ENCODE measurements around the gene SWI5.
"Not testable (repeated sequence)": the region's sequence is repeated elsewhere in the genome, so short reads cannot be mapped to it uniquely, and the experiment has no call there.

Gene SWI5

DNA sequence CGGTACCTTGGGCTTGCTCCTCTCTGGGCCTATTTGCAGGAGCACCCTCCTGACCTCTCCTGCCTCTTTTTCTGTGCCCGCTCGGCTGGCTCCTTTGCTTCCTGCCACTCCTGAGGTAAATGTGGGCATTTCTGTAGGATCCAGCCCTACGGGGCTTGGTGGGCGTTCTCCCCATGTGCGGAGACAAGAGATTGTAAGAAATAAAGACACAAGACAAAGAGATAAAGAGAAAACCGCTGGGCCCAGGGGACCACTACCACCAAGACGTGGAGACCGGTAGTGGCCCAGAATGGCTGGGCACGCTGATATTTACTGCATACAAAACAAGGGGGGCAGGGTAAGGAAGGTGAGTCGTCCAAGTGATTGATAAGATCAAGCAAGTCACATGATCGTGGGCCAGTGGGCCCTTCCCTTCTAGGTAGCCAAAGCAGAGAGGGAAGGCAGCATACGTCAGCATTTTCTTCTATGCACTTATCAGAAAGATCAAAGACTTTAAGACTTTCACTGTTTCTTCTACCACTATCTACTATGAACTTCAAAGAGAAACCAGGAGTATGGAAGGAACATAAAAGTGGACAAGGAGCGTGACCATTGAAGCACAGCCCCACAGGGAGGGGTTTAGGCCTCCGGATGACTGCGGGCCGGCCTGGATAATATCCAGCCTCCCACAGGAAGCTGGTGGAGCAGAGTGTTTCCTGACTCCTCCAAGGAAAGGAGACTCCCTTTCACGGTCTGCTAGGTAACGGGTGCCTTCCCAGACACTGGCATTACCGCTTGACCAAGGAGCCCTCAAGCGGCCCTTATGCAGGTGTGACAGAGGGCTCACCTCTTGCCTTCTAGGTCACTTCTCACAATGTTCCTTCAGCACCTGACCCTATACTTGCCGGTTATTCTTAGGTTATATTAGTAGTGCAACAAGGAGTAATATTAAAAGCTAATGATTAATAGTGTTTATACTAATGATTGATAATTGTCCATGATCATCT is 3.3 kb downstream of the SWI5 start:
- not testable (repeated sequence) for DNase-seq

DNA sequence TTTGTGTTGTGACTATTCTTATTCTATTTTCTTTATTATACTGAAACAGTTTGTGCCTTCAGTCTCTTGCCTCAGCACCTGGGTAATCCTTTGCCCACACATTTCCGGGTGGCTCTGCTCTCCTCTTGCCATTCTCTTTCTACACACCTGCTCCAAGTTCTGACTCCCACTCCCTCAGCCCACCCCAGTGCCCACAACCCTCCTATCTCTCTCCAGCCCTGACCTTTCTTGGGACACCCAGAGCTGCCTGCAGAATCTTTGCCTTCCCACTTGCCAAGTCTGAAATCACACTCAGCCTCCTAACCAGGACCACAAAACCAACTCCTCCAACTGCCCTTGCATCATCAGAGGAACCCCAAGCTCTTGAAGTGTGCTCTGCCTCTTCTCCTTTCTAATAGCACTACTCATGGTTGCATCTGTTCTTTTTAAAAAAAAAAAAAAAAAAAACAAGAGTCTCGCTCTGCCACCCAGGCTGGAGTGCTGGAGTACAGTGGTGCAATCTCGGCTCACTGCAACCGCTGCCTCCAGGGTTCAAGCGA is 4.1 kb downstream of the SWI5 start:
- peak; percentile 65 for DNase-seq

GRCh38 chr9:128282500-128282899 is 6.4 kb downstream of the SWI5 start:
- DNase-seq: no peak

DNA sequence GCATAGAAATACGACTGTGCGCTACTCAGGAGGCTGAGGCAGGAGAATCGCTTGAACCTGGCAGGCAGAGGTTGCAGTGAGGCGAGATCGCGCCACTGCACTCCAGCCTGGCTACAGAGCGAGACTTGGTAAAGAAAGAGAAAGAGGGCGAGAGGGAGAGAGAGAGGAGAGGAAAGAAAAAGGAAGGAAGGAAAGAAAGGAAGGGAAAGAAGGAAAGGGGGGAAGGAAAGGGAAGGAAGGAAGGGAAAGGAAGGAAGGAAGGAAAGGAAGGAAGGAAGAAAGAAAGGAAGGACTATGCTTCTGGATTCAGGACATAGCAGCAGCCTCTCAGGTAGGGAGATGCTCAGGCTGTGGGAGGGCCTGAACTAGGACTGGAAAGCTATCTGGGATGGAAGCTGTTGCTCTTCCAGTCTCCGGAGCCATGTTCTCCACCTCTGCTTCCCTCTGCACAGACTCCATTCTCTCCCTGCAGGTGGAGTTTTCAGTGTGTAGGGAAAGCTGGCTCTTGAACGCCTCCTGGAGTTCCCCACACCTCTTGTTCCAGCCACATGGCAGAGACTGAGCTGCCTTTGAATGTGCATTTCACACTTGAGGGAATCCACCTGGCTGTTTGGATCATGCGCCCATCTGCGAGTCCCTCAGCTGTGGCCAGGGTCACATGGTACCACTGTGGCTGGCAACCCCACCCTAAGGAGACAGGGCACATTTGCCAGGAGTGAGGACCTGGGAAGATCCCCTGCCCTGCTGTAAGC is 9.1 kb downstream of the SWI5 start:
- no peak for DNase-seq

GRCh38 chr9:128286440-128286839 is 10.4 kb downstream of the SWI5 start:
- DNase-seq: no peak

GRCh38 chr9:128288273-128289004 is 12.4 kb downstream of the SWI5 start:
- DNase-seq: no peak

- DNase-seq: no peak
These were observed 15.9 kb downstream of the SWI5 start for GRCh38 chr9:128292009-128292408.

GRCh38 chr9:128293091-128293490 is 17.0 kb downstream of the SWI5 start:
- DNase-seq: no peak

DNA sequence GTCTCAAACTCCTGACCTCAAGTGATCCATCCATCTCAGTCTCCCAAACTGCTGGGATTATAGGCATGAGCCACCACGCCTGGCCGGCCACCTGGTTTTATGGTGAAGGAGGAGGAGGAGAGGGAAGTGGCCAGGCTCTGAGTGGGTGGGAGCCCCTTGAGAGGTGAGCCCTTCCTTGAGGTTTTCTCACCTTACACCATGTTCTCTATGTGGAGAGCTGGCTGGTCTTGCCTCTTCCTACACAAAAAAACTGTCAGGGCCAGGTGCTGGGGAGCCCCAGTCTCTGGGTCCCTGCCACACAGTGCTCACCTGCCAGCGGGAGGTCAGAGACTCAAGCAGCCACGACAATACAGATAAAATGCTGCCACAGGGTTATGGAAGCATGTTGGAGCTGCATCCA is 18.1 kb downstream of the SWI5 start:
- no peak for DNase-seq

DNA sequence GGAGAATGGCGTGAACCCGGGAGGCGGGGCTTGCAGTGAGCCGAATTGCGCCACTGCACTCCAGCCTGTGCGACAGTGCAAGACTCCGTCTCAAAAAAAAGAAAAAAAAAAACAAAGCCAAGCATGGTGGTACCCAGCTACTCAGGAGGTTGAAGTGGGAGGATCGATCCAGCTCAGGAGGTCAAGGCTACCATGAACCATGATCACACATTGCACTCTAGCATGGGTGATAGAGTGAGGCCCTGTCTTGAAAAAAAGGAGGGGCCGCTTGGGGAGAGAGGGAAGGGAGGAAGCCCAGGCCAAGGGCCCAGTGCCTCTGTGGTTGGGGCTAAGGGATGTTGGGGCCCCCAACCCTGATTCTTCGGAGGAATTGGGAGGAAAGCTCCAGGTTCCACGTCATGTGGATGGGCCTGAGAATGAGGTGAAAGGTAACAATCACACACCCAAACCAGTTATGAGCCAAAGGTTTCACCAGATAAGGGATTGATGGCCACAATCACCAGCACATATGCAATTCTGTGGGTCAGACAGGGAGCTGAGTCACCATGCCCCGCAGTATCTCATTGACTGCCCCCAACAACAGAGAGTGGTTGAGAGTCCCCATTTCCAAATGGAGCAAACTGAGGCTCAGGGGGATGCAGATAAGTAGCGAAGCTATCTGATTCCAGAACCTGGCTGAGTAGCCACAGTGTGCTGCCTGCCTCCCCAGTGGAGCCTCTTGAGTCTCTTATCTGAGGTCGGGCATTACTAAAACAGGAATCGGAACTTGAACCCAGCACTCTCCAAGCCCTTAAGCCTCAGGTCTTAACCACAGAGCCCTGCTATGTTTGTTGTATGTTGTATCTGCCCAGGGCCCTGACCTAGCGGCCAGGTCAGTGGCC is 20.5 kb downstream of the SWI5 start:
- DNase-seq: peak; percentile 83

DNA sequence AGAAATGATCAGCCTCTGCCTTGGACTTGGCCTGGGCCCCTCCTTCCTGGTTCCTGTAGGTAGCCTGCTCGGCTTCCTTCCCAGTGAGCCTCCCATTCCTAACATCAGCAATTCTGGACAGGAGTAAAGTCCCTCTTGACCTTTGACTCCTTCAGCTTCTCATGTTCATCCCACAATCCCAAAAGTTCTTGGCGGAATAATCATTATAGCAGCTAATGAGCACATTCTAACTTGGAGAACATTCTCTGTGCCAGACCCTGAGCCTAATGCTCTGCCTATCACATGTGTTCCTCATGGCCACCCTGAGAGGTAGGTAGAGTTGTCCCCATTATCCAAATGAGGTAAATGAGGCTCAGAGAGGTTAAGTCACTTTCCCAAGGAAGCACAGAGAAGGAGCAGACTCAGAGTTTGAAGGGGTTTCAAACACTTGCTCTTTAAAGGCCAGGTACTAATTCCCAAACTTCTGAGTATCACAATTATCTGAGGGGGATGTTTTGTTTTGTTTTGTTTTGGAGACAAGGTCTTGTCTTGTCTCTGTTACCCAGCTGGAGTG is 21.2 kb downstream of the SWI5 start:
- DNase-seq: no peak

- no peak for DNase-seq
These were observed 22.7 kb downstream of the SWI5 start for GRCh38 chr9:128298535-128299482.

- DNase-seq: no peak
These were observed 28.3 kb downstream of the SWI5 start for GRCh38 chr9:128304136-128304970.

DNA sequence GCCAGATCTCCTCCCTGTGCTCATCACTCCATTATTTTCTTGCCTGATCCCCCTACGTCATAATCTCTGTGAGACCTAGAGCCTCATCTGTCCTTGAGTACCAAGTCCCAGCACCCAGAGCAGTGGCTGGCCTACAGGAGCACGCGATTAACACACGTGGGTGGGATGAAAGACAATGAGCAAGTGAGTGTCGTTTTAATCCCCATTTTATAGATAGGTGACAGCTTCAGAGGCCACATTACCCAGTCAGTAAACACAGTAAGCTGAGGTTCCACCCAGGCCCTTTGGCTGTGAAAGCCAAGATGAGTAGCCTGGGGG is 28.9 kb downstream of the SWI5 start:
- DNase-seq: no peak

DNA sequence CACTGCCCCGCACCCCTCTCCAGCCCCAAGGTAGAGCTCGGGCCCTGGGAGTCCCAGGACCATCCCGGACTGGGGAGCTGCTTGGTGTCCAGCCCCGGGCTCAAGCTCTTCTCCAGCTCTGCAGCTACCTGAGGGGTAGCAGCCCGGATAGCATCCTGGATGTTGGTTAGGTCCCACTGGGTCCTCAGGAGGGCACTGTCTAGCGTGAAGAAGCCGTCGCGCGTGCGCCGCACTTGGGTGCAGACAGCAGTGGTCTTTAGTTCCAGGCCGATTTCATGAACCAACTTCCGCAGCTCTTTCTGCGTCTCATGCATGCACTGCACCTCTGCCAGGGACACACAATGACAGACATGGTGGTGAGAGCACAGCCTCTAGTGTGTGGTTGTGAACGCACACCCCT is 33.5 kb downstream of the SWI5 start:
- no peak for DNase-seq

DNA sequence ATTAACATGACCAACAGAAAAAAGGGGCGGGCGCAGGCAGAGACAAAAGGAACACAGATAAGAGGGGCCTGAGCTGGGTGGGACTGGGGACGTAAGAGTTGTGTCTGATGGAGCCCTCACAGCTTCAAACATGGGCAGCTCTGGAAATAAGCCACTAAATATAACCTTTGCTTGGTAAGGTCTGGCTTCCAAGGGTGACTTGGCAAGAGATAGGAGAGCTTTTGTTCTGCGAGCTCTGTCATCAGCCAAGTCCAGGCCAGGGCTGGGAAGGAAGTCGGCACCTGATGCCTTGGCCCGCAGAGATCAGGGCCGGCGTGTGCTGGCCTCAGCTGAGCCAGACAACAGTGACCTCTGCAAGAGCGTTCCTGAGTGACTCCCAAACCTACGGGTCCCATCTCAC is 34.4 kb downstream of the SWI5 start:
- DNase-seq: no peak

GRCh38 chr9:128314697-128315096 is 38.6 kb downstream of the SWI5 start:
- no peak for DNase-seq

DNA sequence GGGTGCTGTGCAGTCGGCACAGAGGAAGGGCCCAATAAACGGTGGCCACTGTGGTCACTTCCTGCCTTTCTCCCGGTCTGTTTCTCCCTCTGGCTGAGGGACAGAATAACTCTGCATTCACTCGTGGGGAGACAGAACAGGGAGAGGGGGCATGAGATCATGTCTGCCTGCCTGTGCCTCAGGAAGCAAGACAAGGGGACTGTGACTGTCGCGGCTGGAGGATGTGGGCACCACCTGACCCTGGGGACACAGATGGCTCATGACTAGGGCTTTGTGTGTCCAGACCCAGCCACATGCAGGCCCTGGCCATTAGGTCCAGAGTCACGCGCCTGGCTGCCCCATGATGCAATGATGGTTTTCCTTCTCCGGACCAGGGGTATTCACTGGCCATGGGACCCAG is 40.3 kb downstream of the SWI5 start:
- no peak for DNase-seq

DNA sequence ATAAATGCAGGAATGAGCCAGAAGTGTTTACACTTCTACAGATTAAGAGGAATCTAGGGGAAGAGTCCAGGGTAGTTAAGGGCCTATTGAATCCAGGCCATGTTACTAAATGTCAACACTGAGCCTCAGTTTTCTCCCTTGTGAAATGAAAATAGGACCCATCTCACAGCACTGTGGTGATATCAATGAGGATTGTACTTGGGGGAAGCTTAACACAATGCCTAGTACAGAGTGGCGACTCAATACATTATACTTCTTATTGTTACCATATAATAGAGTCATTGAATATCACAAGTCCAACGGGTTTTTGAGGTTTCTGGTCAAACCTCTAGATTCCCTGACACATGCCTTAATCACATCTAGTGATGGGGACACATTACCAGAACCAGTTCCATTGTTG is 41.6 kb downstream of the SWI5 start:
- no peak for DNase-seq

DNA sequence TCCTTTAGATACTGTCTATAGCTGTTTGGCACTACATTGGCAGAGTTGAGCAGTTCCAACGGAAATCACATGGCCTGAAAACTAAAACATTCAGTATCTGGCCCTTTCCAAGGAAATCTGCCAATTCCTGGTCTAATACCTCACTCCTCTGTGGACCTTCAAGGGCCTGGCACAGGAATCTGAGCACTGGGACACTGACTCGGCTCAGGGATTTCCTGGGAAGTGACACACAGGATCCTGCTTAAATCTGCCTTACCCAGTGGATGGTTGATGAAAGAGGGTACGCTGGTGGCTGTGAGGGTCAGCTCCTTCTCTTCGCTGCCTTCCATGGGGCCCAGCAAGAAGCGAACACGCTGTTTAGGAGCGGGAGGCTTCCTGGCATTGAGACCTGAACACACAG is 45.3 kb downstream of the SWI5 start:
- no peak for DNase-seq
